MM.1S (cell line): Measurements from ENCODE around the gene CFAP45.

Source experiments
- CTCF ChIP-seq: fragments of 300-600 bp; sonication (generic); IDR thresholded peaks from 2 replicates; pipeline ENCODE4 v1.5.1; 2016; ENCODE audit warnings: antibody characterized with exemption, low read length, mixed read lengths
- EZH2 ChIP-seq: fragments of 300-600 bp; sonication (generic); optimal IDR thresholded peaks from 2 replicates; pipeline ENCODE3; 2017; ENCODE audit warnings: low read depth, mild to moderate bottlenecking, antibody characterized with exemption, low read length, mixed read lengths

GRCh38 chr1:159935719-159936272, 35.8 kb upstream of the CFAP45 start:
- TF ChIP-seq CTCF (no peak), EZH2 (no peak)
